WERI-Rb-1 (cell line): ENCODE results near the gene FBXW5.

Experiments used
- DNase-seq: peaks from one replicate; pipeline ENCODE4 v3.0.0-alpha.2; 2020
- H3K27ac ChIP-seq: fragments of 250-450 bp; sonication (Bioruptor Pico); 2 replicates; pipeline ENCODE4 v1.5.1; 2020; ENCODE audit warnings: mild to moderate bottlenecking, moderate library complexity
- H3K27me3 ChIP-seq: fragments of 250-450 bp; sonication (Bioruptor Pico); 2 replicates; pipeline ENCODE4 v1.5.1; 2021; ENCODE audit warnings: mild to moderate bottlenecking, low read depth, moderate library complexity; ENCODE audit not compliant: insufficient read depth, severe bottlenecking
- H3K36me3 ChIP-seq: fragments of 250-450 bp; sonication (Bioruptor Pico); 2 replicates; pipeline ENCODE4 v1.5.1; 2020; ENCODE audit warnings: mild to moderate bottlenecking, moderate library complexity
- H3K4me3 ChIP-seq: 2 replicates; pipeline ENCODE4 v1.5.1; 2011; ENCODE audit warnings: low read depth, mild to moderate bottlenecking, control low read depth, low read length
- H3K9me3 ChIP-seq: fragments of 250-450 bp; sonication (Bioruptor Pico); 2 replicates; pipeline ENCODE4 v1.5.1; 2021; ENCODE audit warnings: mild to moderate bottlenecking, moderate library complexity; ENCODE audit not compliant: severe bottlenecking
- TF ChIP-seq, protein P1 (sequence below): IDR thresholded peaks from 2 replicates; pipeline ENCODE4 v1.5.1; 2011; ENCODE audit warnings: low read depth, mild to moderate bottlenecking, control low read depth, inconsistent platforms, low read length

FBXW5 gene

DNA sequence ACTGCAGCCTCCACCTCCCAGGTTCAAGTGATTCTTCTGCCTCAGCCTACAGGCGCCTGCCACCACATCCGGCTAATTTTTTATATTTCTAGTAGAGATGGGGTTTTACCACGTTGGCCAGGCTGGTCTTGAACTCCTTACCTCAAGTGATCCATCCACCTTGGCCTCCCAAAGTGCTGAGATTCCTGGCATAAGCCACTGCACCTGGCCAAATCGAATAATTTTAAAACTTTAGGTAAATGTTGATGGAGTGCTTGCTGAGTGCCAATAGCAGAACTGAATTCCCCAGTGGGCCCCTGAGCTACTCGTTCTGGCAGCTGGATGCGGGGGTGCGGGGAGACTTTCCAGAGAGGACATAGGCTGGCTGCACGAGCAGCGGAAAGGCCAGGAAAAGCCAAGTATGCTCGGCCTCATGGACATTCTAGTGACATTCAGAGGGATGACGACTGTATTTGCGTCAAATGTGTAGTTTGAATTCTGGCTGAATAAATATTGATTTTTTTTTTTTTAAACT, 41.4 kb downstream of the FBXW5 start:
- DNase-seq = no peak
- H3K27me3 ChIP-seq = no peaks in the 10 kb centered on the region
- TF ChIP-seq, protein P1, sequence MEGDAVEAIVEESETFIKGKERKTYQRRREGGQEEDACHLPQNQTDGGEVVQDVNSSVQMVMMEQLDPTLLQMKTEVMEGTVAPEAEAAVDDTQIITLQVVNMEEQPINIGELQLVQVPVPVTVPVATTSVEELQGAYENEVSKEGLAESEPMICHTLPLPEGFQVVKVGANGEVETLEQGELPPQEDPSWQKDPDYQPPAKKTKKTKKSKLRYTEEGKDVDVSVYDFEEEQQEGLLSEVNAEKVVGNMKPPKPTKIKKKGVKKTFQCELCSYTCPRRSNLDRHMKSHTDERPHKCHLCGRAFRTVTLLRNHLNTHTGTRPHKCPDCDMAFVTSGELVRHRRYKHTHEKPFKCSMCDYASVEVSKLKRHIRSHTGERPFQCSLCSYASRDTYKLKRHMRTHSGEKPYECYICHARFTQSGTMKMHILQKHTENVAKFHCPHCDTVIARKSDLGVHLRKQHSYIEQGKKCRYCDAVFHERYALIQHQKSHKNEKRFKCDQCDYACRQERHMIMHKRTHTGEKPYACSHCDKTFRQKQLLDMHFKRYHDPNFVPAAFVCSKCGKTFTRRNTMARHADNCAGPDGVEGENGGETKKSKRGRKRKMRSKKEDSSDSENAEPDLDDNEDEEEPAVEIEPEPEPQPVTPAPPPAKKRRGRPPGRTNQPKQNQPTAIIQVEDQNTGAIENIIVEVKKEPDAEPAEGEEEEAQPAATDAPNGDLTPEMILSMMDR = no peak
- H3K36me3 ChIP-seq = peaks cover 95% of the 10 kb centered on the region
- H3K27ac ChIP-seq = no peak overlapping the region
- no peaks in the 10 kb centered on the region for H3K9me3 ChIP-seq
- H3K4me3 ChIP-seq = no peak overlapping the region

DNA sequence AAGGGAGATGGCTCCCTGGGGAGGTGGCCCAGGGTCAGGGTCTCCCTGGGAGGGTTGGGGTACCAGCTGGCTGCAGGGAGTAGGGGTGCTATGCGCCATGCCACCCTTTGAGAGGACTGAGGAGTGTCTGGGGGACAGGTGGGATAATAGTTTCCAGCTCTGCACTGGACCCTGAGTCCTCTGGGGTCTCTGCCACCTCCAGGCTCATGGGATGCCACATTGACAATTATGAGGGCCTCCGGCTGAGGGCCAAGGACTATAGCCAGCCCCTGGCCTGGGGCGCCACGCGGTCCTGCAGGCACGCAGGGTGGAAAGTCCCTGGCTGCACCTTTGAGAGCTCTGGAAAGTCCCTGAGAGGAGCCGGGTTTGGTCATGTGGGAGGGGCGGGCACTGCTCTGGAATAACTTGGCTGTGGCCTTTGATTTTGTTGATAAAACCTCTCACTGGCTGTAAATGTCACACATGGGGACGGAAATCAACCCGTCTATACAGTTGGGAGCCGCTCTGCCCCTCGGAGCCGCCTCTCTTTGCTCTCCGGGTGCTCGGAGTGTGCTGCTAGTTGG, 42.2 kb downstream of the FBXW5 start:
- TF ChIP-seq, protein P1 = no peak
- Histone ChIP-seq H3K4me3 (no peak overlapping the region), H3K27me3 (no peaks in the 10 kb centered on the region), H3K36me3 (peaks cover 87% of the 10 kb centered on the region), H3K27ac (no peak overlapping the region), H3K9me3 (no peaks in the 10 kb centered on the region)
- DNase-seq = no peak

DNA sequence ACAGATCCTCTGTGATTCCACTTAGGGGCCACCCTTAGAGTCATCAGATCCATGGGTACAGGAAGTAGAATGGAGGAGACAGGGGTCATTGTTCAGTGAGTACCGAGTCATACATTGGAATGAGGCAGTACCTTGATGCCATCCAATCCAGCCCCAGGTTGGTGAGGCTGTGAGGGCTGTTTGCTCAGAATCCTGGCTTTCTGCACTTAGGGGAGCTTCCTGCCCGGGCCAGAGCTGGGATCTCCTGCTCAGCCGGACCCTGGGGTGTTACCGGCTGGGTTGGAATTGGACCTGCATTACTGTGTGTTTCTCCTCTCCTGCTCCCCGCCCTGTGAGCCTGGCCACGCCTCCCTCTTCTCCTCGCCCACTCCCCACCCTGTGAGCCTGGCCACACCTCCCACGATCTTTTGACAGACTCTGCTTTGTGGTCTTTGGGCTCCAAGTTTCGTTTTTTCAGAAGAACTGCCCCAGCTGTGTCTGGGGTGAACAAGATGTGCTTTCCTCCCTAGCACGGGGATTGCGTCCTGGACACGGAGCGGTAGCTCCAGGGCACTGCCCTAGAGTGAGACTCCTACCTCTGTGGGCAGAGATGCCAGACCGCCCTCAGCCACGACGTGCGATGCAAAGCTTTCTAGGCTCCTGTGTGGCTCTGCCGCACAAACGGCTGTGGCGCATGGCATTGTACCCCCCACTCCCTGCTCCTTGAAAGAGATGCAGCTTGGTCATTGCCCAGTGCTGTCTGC, 42.9 kb downstream of the FBXW5 start:
- Histone ChIP-seq H3K27ac (no peak overlapping the region), H3K27me3 (no peaks in the 10 kb centered on the region), H3K36me3 (peaks cover 82% of the 10 kb centered on the region), H3K4me3 (no peak overlapping the region), H3K9me3 (no peaks in the 10 kb centered on the region)
- DNase-seq = no peak
- TF ChIP-seq, protein P1 = no peak

DNA sequence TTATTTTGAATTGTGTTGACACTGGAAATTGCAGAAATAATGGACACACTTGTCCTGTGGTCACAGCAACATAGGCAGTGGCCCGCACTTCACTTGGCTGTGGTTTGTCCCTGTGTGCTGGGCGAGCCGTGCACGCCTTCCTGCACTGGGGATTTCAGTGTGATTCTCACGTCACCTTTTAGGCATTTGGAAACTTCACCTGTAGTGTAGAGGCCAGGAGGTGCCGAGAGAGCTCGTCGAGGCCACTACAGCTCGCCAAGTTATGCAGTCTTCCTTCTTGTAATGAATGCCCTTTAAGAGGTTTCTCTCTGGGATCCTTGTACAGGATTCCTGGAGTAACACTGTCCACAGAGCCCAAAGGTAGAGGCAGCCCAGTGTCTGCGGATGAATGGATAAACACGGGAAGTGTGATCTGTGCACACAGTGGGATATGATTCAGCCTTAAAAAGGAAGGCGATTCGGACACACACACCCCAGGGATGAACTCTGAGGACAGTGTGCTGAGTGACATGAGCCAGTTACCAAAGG, 43.5 kb downstream of the FBXW5 start:
- Histone ChIP-seq H3K27ac (no peak overlapping the region), H3K9me3 (no peaks in the 10 kb centered on the region), H3K27me3 (no peaks in the 10 kb centered on the region), H3K36me3 (peaks cover 76% of the 10 kb centered on the region), H3K4me3 (no peak overlapping the region)
- no peak for DNase-seq
- TF ChIP-seq, protein P1 = no peak

DNA sequence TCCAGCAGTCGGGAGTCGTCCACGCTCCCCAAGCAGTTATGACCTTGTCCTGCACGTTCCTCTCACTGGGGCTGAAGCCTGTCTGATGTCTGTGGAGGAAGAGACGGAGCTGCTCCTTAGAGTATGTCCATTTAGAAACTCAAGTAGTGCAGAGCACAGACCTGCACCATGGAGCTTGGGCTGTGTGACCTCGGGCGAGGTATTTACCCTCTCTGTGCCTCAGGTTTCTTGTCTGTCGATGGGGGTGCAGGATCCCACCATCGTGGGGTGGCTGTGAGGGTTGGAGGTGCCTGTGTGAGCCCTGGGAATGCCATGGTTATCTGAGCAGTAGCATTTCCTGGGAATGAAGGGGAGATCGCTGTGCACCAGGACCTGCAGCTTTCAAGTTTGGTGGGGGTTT, 44.0 kb downstream of the FBXW5 start:
- no peak overlapping the region for H3K27ac ChIP-seq
- H3K36me3 ChIP-seq = peaks cover 71% of the 10 kb centered on the region
- DNase-seq = no peak
- H3K27me3 ChIP-seq = no peaks in the 10 kb centered on the region
- no peaks in the 10 kb centered on the region for H3K9me3 ChIP-seq
- TF ChIP-seq, protein P1 = no peak
- H3K4me3 ChIP-seq = no peak overlapping the region
